Measurements from ENCODE around the gene SMC1B.

DNA sequence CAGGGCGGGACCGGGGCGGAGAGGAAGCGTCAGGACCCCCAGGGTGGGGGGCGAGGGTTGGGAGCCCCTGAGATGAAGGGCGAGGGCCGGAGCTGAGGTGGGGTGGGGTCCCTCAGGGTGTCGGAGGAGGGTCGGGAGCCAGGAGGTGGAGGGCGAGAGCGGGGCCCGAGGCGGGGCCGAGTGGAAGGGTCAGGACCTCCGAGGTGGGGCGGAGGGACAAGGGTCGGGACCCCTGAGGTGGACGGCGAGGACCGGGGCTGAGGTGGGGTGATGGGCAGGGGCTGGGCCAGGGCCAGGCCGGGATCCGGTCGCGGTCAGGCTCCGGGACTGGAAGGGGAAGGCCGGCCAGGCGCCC is 409 bp downstream of the SMC1B start:
- TF ChIP-seq GTF2F1 (IDR thresholded peaks at IDR 0.05; ENCODE audit: borderline replicate concordance, low read depth, low read length): no peak
- no peak for TF ChIP-seq POLR2A (IDR thresholded peaks at IDR 0.05; ENCODE audit: control extremely low read depth in 1 of 2, low read depth in 2 of 2, low read length in 2 of 2)
- TF ChIP-seq TAF1 (IDR thresholded peaks at IDR 0.05; ENCODE audit: low read depth, low read length): no peak
- TF ChIP-seq, protein P1, sequence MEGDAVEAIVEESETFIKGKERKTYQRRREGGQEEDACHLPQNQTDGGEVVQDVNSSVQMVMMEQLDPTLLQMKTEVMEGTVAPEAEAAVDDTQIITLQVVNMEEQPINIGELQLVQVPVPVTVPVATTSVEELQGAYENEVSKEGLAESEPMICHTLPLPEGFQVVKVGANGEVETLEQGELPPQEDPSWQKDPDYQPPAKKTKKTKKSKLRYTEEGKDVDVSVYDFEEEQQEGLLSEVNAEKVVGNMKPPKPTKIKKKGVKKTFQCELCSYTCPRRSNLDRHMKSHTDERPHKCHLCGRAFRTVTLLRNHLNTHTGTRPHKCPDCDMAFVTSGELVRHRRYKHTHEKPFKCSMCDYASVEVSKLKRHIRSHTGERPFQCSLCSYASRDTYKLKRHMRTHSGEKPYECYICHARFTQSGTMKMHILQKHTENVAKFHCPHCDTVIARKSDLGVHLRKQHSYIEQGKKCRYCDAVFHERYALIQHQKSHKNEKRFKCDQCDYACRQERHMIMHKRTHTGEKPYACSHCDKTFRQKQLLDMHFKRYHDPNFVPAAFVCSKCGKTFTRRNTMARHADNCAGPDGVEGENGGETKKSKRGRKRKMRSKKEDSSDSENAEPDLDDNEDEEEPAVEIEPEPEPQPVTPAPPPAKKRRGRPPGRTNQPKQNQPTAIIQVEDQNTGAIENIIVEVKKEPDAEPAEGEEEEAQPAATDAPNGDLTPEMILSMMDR (IDR thresholded peaks at IDR 0.05; ENCODE audit: control extremely low read depth in 1 of 3, insufficient read depth in 1 of 3, low read depth in 1 of 3, low read length in 3 of 3): no peak
